ENCODE measurements around the gene SPCS1. TPM values are rescaled to one million over a fixed set of nuclear protein-coding genes. Genes with fewer than 3 reads are reported as not detected.
"Not testable (repeated sequence)": the region's sequence is repeated elsewhere in the genome, so short reads cannot be mapped to it uniquely, and the experiment has no call there.

SPCS1 gene
- total RNA-seq, 1 donor from 2014 or later = 106 TPM

- H3K4me1 Mint-ChIP-seq (ENCODE audit: low read depth) = no peaks in the 10 kb centered on the region
- DNase-seq (ENCODE audit: low spot score) = no peak
- no peaks in the 10 kb centered on the region for H3K27me3 Mint-ChIP-seq (ENCODE audit: low read depth)
- peak overlapping the region; percentile 27 for H3K27ac Mint-ChIP-seq (ENCODE audit: unreplicated experiment)
- peaks cover 13% of the 10 kb centered on the region for H3K36me3 Mint-ChIP-seq (ENCODE audit: low read depth)
- TF ChIP-seq CTCF (IDR thresholded peaks at IDR 0.05) = no peak
- peaks cover 3% of the 10 kb centered on the region for H3K9me3 Mint-ChIP-seq (ENCODE audit: low read depth)
- no peak overlapping the region for H3K4me3 Mint-ChIP-seq (ENCODE audit: unreplicated experiment)
Measured at GRCh38 chr3:52722491-52722890, 16.6 kb downstream of the SPCS1 start.

DNA sequence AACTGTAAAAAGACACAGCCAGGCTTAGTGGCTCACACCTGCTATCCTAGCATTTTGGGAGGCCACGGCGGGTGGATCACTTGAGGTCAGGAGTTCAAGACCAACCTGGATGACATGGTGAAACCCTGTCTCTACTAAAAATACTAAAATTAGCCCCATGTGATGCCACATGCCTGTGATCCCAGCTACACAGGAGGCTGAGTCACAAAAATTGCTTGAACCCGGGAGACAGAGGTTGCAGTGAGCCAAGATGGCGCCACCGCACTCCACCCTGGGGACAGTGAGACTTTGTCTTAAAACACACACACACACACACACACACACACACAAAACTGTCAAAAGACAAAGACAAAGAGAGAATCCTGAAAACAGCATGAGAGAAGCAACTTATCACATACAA, 18.0 kb downstream of the SPCS1 start:
- Mint-ChIP-seq H3K36me3 (ENCODE audit: low read depth) (peaks cover 18% of the 10 kb centered on the region), H3K4me1 (ENCODE audit: low read depth) (no peaks in the 10 kb centered on the region), H3K4me3 (ENCODE audit: unreplicated experiment) (no peak overlapping the region), H3K27me3 (ENCODE audit: low read depth) (no peaks in the 10 kb centered on the region), H3K27ac (ENCODE audit: unreplicated experiment) (no peak overlapping the region), H3K9me3 (ENCODE audit: low read depth) (peaks cover 7% of the 10 kb centered on the region)
- no peak for TF ChIP-seq CTCF (IDR thresholded peaks at IDR 0.05)
- no peak for DNase-seq (ENCODE audit: low spot score)

DNA sequence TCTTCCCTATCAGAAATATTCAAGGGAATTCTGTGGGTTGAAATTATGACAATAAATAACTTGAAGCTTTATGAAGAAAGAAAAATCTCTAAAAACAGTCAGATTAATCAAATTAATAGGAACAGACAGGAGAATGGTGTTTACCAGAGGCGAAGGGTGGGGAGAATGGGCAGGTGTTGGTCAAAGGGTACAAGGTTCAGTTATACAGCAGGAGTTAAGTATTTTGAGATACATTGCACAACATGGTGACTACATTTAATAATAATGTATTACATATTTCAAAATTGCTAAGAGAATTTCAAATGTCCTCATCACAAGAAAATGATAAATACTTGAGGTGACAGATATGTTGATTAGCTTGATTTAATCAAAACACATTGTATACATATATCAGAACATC, 18.6 kb downstream of the SPCS1 start:
- no peak for TF ChIP-seq CTCF (IDR thresholded peaks at IDR 0.05)
- no peaks in the 10 kb centered on the region for H3K27me3 Mint-ChIP-seq (ENCODE audit: low read depth)
- no peaks in the 10 kb centered on the region for H3K4me1 Mint-ChIP-seq (ENCODE audit: low read depth)
- no peak overlapping the region for H3K27ac Mint-ChIP-seq (ENCODE audit: unreplicated experiment)
- H3K9me3 Mint-ChIP-seq (ENCODE audit: low read depth) = peaks cover 10% of the 10 kb centered on the region
- H3K36me3 Mint-ChIP-seq (ENCODE audit: low read depth) = peaks cover 21% of the 10 kb centered on the region
- H3K4me3 Mint-ChIP-seq (ENCODE audit: unreplicated experiment) = no peak overlapping the region
- DNase-seq (ENCODE audit: low spot score) = no peak

DNA sequence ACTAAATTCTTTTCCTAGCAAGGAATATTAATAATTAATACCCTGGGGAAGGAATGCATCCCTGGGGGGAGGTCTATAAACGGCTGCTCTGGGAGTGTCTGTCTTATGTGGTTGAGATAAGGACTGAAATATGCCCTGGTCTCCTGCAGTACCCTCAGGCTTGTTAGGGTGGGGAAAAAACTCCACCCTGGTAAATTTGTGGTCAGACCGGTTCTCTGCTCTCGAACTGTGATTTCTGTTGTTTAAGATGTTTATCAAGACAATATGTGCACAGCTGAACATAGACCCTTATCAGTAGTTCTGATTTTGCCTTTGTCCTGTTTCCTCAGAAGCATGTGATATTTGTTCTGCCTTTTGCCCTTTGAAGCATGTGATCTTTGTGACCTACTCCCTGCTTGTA, 22.8 kb downstream of the SPCS1 start:
- not testable (repeated sequence) for H3K27ac Mint-ChIP-seq (ENCODE audit: unreplicated experiment)

DNA sequence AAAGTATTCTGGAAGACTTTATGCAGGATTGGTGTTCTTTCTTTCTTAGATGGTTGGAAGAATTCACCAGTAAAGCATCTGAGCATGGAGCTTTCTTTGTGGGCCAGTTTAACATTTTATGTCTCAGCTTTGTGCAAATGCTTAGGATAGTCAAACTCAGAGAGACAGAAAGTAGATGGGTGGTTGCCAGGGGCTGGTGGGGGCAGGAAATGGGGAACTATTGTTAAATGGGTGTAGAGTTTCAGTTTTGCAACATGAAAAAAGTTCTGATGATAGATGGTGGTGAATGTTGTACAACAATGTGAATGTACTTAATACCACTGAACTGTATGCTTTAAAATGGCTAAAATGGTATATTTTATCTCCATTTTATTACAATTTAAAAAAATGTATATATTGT, 24.8 kb downstream of the SPCS1 start:
- no peak for TF ChIP-seq CTCF (IDR thresholded peaks at IDR 0.05)
- no peak overlapping the region for H3K27ac Mint-ChIP-seq (ENCODE audit: unreplicated experiment)
- H3K4me3 Mint-ChIP-seq (ENCODE audit: unreplicated experiment) = no peak overlapping the region
- peaks cover 54% of the 10 kb centered on the region for H3K36me3 Mint-ChIP-seq (ENCODE audit: low read depth)
- no peak for DNase-seq (ENCODE audit: low spot score)
- no peaks in the 10 kb centered on the region for H3K4me1 Mint-ChIP-seq (ENCODE audit: low read depth)
- peaks cover 11% of the 10 kb centered on the region for H3K9me3 Mint-ChIP-seq (ENCODE audit: low read depth)
- no peaks in the 10 kb centered on the region for H3K27me3 Mint-ChIP-seq (ENCODE audit: low read depth)

More for the DNA sequence above, 22.8 kb downstream of the SPCS1 start:
- not testable (repeated sequence) for DNase-seq (ENCODE audit: low spot score); H3K4me1 Mint-ChIP-seq (ENCODE audit: low read depth); H3K4me3 Mint-ChIP-seq (ENCODE audit: unreplicated experiment); H3K27me3 Mint-ChIP-seq (ENCODE audit: low read depth)
- Mint-ChIP-seq H3K9me3 (ENCODE audit: low read depth) (peaks cover 11% of the 10 kb centered on the region), H3K36me3 (ENCODE audit: low read depth) (peaks cover 48% of the 10 kb centered on the region)

- TF ChIP-seq CTCF (IDR thresholded peaks at IDR 0.05) = no peak
- H3K4me3 Mint-ChIP-seq (ENCODE audit: unreplicated experiment) = no peak overlapping the region
- H3K27me3 Mint-ChIP-seq (ENCODE audit: low read depth) = no peaks in the 10 kb centered on the region
- DNase-seq (ENCODE audit: low spot score) = no peak
- H3K36me3 Mint-ChIP-seq (ENCODE audit: low read depth) = peaks cover 57% of the 10 kb centered on the region
- H3K4me1 Mint-ChIP-seq (ENCODE audit: low read depth) = no peaks in the 10 kb centered on the region
- H3K27ac Mint-ChIP-seq (ENCODE audit: unreplicated experiment) = no peak overlapping the region
- H3K9me3 Mint-ChIP-seq (ENCODE audit: low read depth) = peaks cover 11% of the 10 kb centered on the region
Measured at GRCh38 chr3:52731590-52731989, 25.7 kb downstream of the SPCS1 start.

All from chondrocyte (in vitro differentiated cells).